ENCODE measurements around the gene FREM1. TPM values are rescaled to one million over a fixed set of nuclear protein-coding genes. Genes with fewer than 3 reads are reported as not detected.

FREM1 gene
- total RNA-seq, 1 donor from 2014 or later, result 62.9 TPM

- Mint-ChIP-seq H3K4me1 (peaks cover 5% of the 10 kb centered on the region), H3K4me3 (no peak within 1 kb of the TSS), H3K27me3 (ENCODE audit: low read depth) (peaks cover 28% of the 10 kb centered on the region), H3K9me3 (no peaks in the 10 kb centered on the region), H3K36me3 (no peaks in the 10 kb centered on the region), H3K27ac (no peak within 1 kb of the TSS)
- no peak for DNase-seq (ENCODE audit: low spot score in 2 of 2, unreplicated experiment in 2 of 2)
- TF ChIP-seq CTCF (IDR thresholded peaks at IDR 0.05; ENCODE audit: unreplicated experiment), result no peak
Measured at GRCh38 chr9:14722391-14723035, 187.7 kb downstream of the FREM1 start, which contains the start of gene CER1. TSS of gene CER1 (minus strand) at chr9:14722733. CDS start at chr9:14722672, 61 bp downstream.

DNA sequence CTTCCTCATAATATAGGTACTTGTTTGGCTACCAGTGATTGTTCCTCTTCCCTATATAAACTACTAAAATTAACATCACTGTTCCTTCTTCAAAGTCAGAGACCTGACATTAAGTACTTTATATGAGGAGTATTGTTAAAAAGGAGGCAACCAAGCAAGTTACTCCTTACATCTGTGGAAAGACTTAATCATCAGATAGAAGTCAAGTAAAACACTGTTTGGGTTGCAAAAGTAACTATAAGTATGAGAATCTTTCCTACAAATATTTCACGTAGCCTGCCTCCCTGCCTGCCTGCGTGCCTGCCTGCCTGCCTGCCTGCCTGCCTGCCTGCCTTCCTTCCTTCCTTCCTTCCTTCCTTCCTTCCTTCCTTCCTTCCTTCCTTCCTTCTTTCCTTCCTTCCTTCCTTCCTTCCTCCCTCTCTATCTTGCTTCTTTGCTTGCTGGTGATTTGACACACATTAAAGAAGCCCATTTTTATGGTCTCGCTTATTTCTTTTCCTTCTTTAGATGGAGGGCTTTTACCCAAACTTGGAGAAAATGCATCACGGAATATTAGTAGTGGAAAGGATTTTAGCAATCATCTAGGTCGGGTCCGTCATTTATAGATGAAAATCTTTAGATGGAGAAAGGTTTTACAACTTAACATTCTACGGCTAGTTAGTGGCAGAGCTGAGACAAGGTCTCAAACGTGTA, 190.9 kb downstream of the FREM1 start:
- H3K27me3 Mint-ChIP-seq (ENCODE audit: low read depth), result peaks cover 28% of the 10 kb centered on the region
- no peaks in the 10 kb centered on the region for H3K9me3 Mint-ChIP-seq
- no peak for TF ChIP-seq CTCF (IDR thresholded peaks at IDR 0.05; ENCODE audit: unreplicated experiment)
- no peak overlapping the region for H3K4me3 Mint-ChIP-seq
- H3K27ac Mint-ChIP-seq, result no peak overlapping the region
- no peak for DNase-seq (ENCODE audit: low spot score in 2 of 2, unreplicated experiment in 2 of 2)
- H3K4me1 Mint-ChIP-seq, result peaks cover 9% of the 10 kb centered on the region
- H3K36me3 Mint-ChIP-seq, result no peaks in the 10 kb centered on the region

DNA sequence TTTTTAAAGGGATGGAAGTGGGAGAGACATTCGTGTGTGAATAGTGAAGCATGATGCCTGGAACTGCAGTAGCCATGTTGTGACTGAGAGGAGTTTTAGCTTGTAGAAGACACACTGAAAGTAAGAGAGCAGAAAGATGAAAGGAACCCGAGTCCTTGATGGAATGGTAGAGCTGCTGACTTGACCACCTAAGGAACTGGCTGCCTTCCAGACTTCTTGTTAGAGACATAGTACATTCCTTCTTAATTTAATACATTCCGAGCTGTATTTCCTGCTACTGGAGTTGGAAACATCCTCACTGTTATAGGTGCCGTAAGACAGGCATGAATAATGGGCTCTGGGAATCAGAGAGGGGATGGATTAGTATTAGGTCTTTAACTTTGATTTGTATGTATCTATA, 195.1 kb downstream of the FREM1 start:
- no peak for TF ChIP-seq CTCF (IDR thresholded peaks at IDR 0.05; ENCODE audit: unreplicated experiment)
- DNase-seq (ENCODE audit: low spot score in 2 of 2, unreplicated experiment in 2 of 2), result no peak
- Mint-ChIP-seq H3K36me3 (peaks cover 5% of the 10 kb centered on the region), H3K27me3 (ENCODE audit: low read depth) (peaks cover 2% of the 10 kb centered on the region), H3K27ac (peak overlapping the region; percentile 63), H3K4me3 (no peak overlapping the region), H3K4me1 (peaks cover 12% of the 10 kb centered on the region), H3K9me3 (peaks cover 5% of the 10 kb centered on the region)

DNA sequence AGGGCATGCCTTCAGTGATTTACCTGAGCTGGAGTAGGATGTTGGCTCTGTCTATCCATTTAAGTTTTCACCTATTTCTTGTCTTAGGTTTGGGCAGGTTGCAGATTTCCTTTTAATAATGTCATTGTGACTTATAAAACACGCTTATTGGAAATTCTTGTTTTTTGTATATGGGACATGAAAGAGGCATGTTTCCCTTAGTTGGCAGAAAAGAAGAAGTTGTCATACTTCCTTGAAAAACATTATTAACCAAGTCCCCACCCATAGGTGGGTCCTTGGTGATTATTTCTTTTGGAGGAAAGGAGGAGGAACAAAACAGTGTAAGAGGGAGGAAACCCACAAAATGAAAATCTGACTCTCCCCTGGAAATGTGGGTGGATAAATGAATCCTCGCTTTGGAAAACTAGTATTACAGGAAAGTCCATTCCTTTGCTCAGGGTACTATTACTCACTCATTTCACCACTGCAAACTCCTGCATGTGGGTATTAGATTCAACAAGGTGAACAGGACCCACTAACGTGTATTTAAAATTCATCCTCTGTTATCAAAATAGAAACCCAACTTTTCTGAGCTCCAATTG, 197.0 kb downstream of the FREM1 start:
- H3K4me3 Mint-ChIP-seq, result no peak overlapping the region
- peaks cover 23% of the 10 kb centered on the region for H3K9me3 Mint-ChIP-seq
- H3K27ac Mint-ChIP-seq, result no peak overlapping the region
- TF ChIP-seq CTCF (IDR thresholded peaks at IDR 0.05; ENCODE audit: unreplicated experiment), result no peak
- H3K27me3 Mint-ChIP-seq (ENCODE audit: low read depth), result no peaks in the 10 kb centered on the region
- H3K36me3 Mint-ChIP-seq, result peaks cover 19% of the 10 kb centered on the region
- H3K4me1 Mint-ChIP-seq, result peaks cover 7% of the 10 kb centered on the region
- DNase-seq (ENCODE audit: low spot score in 2 of 2, unreplicated experiment in 2 of 2), result no peak

DNA sequence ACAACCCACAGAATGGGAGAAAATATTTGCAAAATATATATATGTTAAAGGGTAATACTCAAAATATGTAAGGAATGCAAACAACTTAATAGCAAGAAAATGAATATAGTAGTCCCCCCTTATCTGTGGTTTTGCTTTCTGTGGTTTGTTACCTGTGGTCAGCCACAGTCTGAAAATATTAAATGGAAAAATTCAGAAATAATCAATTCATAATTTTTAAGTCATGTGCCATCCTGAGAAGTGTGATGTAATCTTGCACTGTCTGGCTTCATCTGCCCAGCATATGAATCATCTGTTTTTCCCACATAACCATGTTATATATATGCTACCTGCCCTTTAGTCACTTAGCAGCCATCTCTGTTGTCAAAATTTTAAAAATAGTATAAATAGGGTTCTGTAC, 199.4 kb downstream of the FREM1 start:
- Mint-ChIP-seq H3K4me1 (peaks cover 7% of the 10 kb centered on the region), H3K4me3 (no peak overlapping the region), H3K9me3 (peaks cover 46% of the 10 kb centered on the region), H3K27me3 (ENCODE audit: low read depth) (no peaks in the 10 kb centered on the region), H3K36me3 (peaks cover 31% of the 10 kb centered on the region), H3K27ac (no peak overlapping the region)
- no peak for TF ChIP-seq CTCF (IDR thresholded peaks at IDR 0.05; ENCODE audit: unreplicated experiment)
- no peak for DNase-seq (ENCODE audit: low spot score in 2 of 2, unreplicated experiment in 2 of 2)

Measured in mesothelial cell of epicardium (in vitro differentiated cells).